Brain pericyte (primary cell): Measurements from ENCODE around the gene PCSK2.
A peak's percentile ranks its signal among the peaks of the same experiment; 100 is the strongest.

Experiments used
- DNase-seq: peaks from one replicate; pipeline ENCODE4 v3.0.0-alpha.2; 2012; ENCODE audit warnings: low read depth, low spot score

The PCSK2 gene

DNA sequence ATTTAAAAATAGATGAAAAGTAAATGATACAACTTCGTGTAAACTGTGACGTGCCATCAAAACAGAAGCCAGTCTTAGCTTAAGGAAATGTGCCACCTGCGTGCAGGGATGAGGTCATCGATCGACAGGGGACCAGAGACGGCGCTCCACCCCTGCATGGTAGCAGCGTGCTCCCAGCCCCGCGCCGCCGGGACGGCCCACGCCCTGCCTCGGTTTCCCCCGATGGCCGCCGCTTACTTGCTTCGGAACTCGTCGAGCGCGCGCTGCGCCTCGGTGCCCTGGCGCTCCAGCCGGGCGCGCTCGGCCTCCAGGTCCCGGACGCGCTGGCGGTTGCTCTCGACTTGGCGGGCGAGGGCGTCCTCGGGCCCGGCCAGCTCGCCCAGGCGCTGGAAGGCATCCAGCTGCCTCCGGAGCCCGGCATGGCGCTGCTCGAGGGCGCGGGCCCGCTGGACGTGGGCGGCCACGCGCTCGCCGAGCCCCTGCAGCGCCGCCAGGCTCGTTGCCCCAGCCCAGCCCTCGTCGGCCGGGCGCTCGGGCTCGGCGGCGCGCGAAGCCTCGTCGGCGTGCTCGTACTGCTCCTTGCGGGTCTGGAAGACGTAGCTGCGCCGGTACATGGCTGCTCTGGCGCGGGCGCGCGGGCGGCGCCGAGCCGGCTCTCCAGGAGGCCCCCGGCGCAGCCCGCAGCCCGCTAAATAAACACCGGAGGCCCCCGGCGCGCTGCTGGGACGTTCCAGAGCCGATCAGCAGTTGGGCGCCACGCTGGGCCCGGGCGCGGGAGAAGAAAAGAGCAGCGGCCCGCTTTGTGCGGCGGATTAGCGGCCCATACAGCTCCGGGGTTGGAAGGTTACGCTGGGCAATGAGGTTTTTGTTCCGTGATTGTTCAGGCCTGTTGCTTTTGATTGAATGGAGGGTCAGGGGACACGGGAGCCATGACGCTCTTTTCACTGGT is 304.1 kb downstream of the PCSK2 start, which contains the start of gene BFSP1:
Gene BFSP1, minus strand, starts transcription at position 664 of the 949 bp plus-strand sequence. Its CDS starts 50 bp downstream, at position 614.
- DNase-seq: peak; percentile 25

DNA sequence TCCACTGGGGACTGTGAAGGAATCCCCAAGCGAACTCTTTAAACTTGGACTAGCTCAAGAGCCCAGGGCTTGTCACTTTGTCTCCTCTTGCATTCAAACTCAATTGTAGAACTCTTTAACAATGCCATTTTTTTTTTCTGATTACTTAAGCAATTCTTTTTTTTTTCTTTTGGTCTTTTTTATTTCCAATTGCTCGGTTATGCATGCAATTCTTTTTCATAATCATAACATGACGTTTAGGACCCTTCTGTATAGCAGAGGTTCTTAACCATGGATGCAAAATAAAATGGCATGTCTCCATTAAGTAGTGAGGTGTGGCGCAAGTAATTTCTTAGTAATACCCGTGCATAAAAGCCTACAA is 304.8 kb downstream of the PCSK2 start:
- no peak for DNase-seq

DNA sequence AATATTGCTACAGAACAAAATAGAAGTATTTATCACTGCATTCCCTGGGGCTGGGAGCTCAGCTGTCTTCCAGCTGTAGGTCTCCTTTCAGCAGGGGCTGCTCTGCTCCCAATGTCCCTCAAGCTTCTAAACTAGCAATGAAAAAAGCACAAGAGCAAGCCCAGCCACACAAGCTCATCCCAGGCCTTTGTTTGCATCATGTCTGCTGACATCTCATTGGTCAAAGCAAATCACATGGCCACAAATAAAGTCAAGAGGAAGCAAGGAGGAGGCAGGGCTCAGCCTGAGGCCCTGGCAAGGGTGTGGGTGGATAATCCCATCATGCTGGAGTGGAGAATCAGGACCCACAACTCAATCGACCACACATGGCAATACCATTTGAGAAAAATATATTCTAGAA is 306.6 kb downstream of the PCSK2 start:
- no peak for DNase-seq

DNA sequence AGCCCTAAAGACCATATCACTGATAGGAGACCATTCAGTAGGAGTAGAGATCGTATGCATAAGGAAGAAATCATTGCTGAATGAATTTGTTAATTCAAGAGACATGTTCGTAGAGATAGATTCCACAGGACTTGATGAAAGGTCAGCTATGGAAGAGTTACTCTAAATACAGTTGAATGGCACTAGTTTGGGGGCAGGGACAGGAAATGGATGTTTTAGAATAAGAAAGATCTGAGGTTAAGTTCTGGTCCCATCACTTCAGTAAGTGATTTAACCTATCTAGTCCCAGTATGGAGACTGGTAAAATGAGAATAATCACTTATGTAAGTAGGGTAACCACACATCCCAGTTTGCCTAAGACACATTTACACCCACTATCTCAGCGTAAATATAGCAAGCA is 307.2 kb downstream of the PCSK2 start:
- DNase-seq: no peak
